Measurements from ENCODE around the gene LYZL6.

The LYZL6 gene

DNA sequence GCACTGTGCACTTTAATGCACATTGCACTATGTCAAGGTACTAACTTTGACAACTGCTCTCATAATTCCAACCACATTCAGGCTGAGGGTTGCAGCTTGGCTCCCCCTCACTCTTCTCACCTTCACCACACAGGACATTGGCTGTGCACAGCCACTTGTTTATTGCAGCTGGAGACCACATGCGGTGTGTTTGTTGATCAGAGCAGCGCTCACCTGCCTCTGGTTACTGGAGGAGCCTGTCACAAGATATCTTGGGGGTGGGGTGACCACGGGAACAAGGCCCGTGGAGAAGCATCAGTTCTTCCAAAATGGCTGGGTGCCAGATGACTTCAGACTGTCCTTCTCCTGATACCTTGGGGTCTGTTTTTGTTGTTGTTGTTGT, 52.7 kb downstream of the LYZL6 start:
- DNase-seq (ENCODE audit: low spot score), result peak; percentile 44
- TF ChIP-seq, protein P1, sequence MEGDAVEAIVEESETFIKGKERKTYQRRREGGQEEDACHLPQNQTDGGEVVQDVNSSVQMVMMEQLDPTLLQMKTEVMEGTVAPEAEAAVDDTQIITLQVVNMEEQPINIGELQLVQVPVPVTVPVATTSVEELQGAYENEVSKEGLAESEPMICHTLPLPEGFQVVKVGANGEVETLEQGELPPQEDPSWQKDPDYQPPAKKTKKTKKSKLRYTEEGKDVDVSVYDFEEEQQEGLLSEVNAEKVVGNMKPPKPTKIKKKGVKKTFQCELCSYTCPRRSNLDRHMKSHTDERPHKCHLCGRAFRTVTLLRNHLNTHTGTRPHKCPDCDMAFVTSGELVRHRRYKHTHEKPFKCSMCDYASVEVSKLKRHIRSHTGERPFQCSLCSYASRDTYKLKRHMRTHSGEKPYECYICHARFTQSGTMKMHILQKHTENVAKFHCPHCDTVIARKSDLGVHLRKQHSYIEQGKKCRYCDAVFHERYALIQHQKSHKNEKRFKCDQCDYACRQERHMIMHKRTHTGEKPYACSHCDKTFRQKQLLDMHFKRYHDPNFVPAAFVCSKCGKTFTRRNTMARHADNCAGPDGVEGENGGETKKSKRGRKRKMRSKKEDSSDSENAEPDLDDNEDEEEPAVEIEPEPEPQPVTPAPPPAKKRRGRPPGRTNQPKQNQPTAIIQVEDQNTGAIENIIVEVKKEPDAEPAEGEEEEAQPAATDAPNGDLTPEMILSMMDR (IDR thresholded peaks at IDR 0.05; ENCODE audit: extremely low read depth, missing control alignments), result no peak

DNA sequence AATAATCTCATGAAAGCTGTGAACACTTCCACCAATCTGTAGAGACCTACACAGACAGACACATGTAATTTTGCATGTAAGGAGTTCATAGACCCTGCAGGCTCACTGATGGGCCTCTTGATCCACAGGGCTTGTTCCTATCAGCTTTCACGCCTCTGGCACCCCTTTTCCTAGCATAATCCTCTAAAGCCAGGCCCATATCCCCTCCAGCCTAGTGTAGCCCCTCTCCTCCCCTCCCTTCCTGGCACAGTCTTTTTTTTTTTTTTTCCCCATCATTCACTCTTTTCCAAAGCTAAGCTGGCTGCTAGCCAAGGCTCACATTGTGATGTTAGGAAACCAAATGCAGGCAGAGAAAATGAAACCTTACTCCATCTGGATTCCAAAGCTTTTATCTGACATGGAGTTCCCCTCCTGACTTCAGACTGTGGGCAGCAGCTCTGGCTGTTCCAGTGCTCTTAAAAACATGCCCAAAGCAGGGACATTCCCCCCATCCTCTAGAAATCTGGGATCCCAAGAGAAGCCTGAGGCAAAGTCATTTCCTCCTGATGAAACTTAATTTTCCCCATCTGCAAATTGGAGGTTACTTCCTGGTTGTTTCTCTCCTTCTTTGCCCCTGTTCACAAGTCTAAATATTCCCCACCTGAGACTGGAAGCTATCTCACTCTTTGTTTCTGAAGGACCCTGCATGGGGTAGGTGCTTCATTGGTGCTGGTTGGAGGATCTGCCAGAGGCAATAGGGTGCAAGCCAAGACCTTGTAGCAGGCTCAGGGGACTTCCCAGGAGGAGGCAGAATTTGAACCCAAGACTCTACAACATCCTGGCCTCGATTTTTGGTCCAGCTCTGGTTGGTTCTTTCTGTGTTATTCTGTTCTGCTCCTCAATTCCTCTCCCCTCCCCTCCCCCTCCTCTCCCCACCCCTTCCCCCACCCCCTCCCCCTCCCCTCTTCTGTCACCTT, 53.4 kb downstream of the LYZL6 start:
- TF ChIP-seq, protein P1 (IDR thresholded peaks at IDR 0.05; ENCODE audit: extremely low read depth, missing control alignments), result no peak
- DNase-seq (ENCODE audit: low spot score), result no peak

DNA sequence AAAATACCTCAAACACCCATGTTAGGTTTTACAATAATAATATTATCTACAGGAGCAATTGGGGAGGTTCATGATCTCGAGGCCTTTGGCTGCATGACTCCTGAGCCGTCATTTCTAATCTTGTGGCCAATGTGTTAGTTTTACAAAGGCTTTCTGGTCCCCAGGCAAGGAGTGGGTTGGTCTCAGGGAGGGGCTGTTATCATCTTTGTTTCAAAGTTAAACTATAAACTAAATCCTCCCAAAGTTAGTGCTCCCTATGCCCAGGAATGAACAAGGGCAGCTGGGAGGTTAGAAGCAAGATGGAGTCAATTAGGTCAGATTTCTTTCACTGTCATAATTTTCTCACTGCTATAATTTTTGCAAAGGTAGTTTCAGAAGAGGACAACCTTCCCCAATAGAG, 54.3 kb downstream of the LYZL6 start:
- DNase-seq (ENCODE audit: low spot score), result no peak
- TF ChIP-seq, protein P1 (IDR thresholded peaks at IDR 0.05; ENCODE audit: extremely low read depth, missing control alignments), result no peak

All from GM20000 (cell line).